Ishikawa (cell line): ENCODE data around the gene SIRT2.

Experiments used
- EP300 ChIP-seq: IDR thresholded peaks from 2 replicates; pipeline ENCODE4 v1.6.1; 2012; ENCODE audit warnings: borderline replicate concordance
- FOXM1 ChIP-seq: IDR thresholded peaks from 2 replicates; pipeline ENCODE4 v1.6.1; 2012; ENCODE audit warnings: low read depth, borderline replicate concordance
- RAD21 ChIP-seq: IDR thresholded peaks from 2 replicates; pipeline ENCODE4 v1.6.1; 2012; ENCODE audit warnings: low read depth
- REST ChIP-seq: IDR thresholded peaks from 2 replicates; pipeline ENCODE4 v1.6.1; 2012; ENCODE audit warnings: low read depth, mild to moderate bottlenecking
- TAF1 ChIP-seq: IDR thresholded peaks from 2 replicates; pipeline ENCODE4 v1.6.1; 2012; ENCODE audit warnings: low read depth, mild to moderate bottlenecking
- TEAD4 ChIP-seq: IDR thresholded peaks from 2 replicates; pipeline ENCODE4 v1.6.1; 2012
- YY1 ChIP-seq: IDR thresholded peaks from 2 replicates; pipeline ENCODE4 v1.6.1; 2012; ENCODE audit warnings: low read depth

GRCh38 chr19:38880076-38880881 lies 19.1 kb downstream of the SIRT2 start:
- TF ChIP-seq REST (no peak), FOXM1 (no peak), RAD21 (no peak), TEAD4 (no peak), TAF1 (no peak), YY1 (no peak), EP300 (no peak)
